NK-92 treated with Interleukin-12 subunit alpha and Interleukin-12 subunit beta, amount 100 ng/mL, for 24 hours (cell line): ENCODE data around the gene PLXDC2.
"Not testable (repeated sequence)": the region's sequence is repeated elsewhere in the genome, so short reads cannot be mapped to it uniquely, and the experiment has no call there.

Experiments
- DNase-seq: peaks from one replicate; lab custom pipeline; 2025; lab: John Stamatoyannopoulos, UW

The PLXDC2 gene

DNA sequence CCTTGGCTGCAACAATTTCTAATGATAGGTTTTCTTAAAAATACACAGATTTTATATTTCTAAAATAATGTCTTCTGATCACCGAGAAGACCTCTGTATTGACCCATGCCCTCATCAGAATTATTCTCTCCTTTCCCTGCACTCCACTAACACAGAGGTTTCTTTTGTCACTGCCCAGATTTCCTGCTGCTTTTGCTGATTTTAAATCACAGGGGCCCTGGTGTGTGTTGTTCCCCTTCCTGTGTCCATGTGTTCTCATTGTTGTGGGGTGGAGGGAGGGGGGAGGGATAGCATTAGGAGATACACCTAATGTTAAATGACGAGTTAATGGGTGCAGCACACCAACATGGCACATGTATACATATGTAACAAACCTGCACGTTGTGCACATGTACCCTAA, 375.2 kb downstream of the PLXDC2 start:
- DNase-seq: not testable (repeated sequence)

DNA sequence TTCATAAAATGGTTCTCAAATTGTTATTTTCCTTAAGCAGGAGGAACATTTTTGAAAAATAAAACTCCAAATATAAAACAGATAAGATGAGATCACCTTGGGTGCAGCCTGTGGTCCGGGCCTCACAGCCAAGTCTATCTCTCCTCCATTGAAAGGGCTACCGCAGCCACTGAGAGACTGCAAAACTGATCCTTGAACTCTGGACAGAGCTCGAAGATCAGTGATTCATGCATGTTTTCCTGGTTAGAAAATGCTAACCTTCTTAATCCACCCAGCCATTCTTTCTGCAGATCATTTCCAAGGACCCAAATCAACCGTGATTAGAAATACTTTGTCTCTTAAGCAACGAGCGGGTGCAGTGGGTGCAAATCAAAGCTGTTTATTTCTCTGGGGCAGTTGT, 378.8 kb downstream of the PLXDC2 start:
- DNase-seq: no peak

DNA sequence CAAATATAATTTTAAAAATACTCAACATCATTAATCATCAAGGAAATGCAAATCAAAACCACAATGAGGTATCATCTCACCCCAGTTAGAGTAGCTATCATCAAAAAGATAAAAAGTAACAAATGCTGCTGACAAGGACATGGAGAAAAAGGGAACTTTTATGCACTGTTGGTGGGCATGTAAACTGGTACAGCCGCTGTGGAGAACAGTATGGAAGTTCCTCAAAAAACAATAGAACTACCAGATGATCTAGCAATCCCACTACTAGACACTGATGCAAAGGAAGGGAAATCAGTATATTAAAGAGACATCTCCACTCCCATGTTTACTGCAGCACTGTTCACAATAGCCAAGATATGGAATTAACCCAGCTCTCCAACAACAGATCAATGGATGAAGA, 384.5 kb downstream of the PLXDC2 start:
- DNase-seq: no peak

DNA sequence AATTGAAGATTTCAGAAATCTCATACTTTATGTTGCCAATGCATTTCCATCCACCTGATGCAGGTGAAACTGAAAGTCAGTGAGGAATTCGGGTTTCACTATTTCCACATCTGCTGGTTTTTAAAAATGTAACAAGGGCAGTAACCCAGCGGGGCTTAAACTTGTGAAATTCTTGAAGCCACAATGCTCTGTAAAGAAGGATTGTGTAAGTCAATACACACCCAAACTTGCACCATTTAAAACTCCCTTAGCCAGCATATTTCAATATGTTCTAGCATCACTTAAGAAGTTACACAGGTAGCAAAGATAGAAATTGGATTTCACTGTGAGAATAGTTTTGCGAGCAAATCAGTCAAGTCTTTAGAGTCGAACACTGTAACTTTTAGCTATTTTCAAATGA, 386.1 kb downstream of the PLXDC2 start:
- DNase-seq: no peak

DNA sequence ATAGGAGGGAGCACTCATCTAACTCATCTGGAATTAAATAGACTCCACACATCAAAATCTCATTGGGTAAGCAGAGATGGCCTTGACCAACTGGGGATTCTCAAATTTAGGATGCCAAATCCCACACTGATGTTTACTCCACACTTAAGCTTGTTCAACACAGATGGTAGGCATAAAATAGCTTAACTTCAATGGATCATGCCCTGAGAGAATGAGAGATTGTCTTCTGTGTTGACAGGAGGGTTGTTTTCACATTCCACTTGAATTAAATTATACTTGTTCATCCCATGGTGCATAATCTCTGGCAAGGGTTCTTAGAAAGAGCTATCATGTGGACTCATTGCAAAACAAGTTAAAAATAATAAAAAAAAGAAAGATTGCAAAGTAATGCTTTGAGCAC, 391.4 kb downstream of the PLXDC2 start:
- DNase-seq: no peak

DNA sequence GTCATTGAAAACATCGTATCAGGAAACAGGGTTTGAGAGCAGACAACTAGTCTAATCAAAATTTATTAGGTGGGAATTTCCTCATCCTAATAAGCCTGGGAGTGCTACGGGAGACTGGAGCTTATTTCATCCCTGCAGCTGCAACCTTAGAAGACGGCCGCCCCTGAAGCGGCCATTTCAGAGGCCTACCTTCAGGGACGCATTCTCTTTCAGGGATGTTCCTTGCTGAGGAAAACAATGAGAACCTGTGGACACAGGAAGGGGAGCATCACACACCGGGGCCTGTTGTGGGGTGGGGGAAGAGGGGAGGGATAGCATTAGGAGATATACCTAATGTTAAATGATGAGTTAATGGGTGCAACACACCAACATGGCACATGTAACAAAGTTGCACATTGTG, 392.9 kb downstream of the PLXDC2 start:
- not testable (repeated sequence) for DNase-seq

DNA sequence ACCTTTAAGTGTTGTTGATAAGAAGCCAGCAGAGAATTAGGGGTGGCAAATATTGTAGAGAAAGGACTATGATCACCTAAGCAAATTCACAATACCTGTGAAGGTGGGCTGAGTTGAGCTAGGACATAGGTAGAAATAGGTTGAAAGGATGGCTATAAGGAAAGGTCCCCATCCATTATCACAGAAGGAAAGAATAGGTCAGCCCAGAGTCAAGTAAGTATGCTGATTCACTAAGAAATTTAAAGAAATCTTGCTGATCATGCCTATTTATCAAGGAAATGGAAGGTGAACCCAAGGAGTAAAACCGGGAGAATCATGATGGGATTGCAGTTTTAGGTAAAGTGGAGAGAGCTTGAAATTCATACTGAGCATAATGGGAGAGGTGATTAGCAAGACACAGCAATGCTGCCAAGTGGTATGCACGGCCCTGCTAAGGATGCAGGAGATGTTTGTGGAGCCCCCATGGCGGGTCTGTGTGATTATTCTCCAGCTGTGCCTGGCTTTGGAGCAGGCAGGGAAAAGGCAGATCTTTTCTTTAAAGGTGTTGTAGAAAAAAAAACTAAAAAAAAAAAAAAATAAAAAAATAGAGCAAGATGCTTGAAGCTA, 399.4 kb downstream of the PLXDC2 start:
- DNase-seq: no peak

DNA sequence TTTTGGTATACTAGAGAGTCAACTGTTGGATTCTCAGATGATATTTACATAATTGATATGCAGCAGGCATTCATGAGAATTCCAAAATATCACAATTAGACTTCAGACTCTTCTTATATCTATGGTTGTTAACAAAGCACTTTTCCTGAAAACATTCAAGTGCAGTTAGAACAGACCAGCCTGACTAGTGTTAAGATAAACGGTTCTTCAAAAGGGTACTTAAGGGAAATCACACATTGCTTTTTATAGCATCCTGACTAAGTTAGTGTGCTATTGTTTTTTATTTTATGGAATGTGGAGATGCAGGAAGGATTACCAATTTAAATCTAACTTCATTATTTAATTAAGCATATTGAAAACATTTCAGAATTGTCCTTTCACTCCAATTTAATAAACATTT, 405.1 kb downstream of the PLXDC2 start:
- DNase-seq: no peak

DNA sequence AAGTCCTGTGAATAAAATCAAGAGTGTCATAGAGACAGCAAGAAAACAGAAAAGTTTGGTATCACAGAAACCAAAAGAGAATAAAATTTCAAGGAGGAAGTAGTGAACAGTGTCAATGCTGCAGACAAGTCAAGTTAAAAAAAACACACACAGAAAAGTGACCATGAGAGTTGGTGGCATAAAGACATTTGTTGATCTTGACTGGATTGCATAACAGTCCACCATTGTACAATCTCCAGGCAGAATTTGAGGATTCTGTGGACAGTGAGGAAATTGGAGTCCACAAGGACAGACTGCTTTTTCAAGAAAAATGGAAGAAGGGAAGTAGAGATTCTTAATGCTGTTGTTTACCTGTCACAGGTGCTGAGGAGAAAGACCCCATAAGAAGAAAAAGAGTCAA, 412.5 kb downstream of the PLXDC2 start:
- DNase-seq: no peak

DNA sequence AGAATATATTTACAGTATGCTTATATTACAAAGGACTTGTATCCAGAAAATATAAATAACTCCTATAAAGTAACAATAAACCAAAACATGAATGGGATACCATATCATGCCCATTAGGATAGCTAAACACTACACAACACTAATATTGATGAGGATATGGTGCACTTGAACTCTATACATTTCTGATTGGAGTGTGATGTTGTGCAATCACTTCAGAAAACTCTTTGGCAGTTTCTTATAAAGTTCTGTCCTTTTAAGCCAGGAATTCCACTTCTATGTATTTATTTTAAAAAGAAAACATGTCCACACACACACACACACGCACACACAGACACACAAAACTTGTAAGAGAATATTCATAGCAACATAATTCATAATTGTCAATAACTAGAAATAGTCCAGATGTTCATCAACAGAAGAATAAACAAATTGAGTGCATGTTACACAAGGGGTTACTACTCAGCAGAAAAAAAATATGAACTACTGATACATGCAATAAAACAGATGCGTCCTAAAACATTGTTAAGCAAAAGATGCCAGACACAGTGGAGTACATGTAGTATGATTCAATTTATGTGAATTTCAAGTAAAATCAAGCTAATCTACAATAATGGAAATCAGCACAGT, 416.0 kb downstream of the PLXDC2 start:
- no peak for DNase-seq

DNA sequence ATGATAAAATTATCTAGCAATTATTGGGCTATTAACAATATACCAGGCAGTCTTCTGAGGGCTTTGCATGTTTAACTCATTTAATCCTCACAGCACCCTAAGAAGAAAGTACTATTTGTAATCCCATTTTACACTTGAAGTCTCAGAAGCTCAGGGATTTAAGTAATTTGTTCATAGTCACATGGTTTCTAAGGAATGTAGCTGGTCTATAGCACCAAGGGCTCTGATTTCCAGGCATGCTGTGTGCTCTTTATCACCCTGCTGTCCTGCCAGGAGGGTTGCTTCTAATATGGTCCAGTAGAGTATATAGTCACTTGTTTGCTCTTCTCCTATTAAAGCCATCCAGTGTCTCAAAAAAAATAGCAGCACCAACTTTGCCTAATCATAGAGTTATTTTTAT, 417.2 kb downstream of the PLXDC2 start:
- no peak for DNase-seq

DNA sequence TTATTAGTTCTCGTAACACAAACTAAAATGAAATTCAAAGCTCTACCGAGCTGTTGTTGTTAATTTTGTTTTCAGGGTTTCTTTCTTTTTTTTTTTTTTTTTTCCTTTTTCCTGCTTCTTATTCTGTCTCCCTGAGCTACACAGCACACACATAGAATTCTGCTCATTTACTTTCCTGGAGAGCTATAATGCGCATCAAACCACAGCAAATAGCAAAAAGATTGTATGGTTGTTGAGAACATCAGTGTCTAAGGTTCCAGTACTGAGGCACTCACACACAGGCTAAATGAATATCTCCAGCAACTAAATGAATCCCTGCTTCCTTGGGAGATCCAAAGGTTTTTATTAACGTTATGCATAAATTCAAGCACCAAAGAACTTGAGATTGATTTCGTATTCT, 418.3 kb downstream of the PLXDC2 start:
- no peak for DNase-seq

DNA sequence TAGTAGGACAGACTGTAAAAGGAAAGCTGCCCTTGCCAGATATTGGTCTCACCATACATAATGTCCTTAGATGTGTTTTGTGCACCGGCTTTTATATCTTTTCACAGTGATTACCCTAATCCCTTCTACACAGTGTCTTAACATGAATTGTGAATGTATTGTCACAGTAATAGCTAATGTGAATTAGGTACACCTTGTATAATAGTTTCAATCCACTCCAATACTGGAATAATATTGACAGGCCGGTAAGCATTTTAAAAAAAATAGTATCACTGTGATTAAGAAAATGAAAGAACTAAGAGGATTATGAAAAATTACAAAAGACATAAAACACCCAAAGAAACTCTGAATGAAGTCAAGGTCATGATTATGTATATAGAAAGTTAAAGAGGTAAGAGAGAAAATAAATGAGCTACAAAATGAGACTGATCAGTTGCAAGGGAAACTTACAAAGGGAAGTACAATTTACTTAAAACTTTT, 420.9 kb downstream of the PLXDC2 start:
- no peak for DNase-seq

DNA sequence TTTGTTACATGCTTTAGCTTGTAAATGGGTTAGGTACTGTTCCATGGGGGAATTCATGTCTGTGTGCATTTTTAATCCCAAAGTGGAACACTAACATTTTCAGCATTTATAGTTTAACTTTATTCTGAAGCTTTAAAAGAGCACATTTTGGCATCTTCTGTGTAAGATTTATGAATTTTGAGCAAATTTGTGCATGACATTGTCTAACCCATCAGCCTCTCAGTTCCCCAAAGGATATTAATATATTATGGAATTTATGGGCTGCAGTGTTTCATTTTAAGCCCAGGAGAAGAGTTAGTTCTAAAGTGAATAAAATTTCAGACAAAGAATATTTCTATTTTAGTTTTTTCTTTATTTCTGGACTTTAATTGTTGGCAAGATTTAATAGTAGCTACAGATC, 421.4 kb downstream of the PLXDC2 start:
- DNase-seq: no peak

DNA sequence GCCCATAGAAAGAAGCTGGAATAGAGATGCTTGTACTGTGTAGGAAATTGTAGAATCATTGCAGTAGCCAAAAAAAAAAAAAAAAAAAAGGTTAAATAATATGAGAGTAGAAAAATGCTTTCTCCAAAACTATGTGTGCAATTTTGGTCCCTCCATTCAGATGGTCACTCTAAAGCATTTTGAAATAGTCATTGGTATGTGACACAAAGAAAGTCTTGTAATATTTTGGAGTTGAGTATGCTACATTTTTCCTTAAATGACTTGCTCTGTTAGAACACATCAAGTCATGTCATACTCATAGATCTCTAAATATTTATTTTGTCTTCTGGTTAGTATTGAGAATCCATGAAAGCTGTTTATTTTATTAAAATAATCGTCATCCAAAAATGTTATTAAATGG, 424.4 kb downstream of the PLXDC2 start:
- no peak for DNase-seq

DNA sequence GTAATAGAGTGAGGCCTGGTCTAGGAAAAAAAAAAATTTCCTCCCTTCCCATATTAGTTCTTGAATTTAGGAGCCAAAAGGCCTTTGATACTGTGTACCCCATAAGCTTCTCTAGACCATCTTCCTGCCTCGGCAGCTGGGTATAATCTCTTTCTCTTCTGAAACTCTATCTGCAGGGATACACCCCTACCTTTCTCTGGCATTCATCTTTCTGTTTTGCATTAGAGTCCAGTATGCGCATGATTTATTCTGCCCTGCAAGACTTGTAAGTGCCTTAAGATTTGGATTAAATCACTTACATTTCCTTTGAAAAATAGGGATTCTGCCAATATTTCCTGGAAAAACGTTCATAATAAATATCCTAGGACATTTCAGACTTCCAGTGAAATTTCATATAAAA, 431.2 kb downstream of the PLXDC2 start:
- DNase-seq: no peak

DNA sequence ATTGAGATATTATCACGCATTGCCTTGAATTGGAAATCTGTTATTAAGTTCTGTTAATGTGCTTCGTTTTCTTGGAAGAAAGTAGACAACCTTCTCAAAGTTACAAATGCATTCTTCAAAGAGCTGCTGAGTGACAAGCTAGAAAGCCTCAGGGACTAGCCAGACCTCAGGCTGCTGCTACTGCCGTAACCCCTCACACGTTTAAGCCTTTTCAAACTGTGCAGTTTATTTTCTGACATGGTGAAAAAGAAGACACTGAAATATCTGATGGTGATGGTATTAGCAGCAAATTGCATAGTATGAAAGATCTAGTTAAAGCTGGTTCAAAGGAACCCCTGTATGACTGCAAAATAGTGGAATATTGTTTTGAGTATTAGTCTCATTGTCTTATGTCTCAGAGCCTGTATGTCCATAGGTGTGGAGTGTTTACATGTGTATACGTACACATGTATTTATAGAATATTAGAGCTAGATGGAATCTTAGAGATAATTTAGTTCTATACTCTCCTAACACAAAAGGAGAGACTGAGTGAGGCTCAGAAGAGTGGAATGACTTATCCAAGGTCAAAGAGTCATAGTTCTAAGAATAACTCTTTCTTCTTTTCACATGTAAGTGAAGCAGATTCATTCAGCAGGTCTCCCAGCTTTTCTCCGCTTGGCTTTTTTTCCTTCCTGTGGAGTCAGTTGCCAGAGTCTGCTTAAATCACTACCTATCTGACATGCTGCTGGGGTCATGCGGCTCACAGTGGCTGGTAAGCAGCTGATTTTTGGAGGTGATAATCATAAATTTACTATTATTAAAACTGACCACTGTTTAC, 431.9 kb downstream of the PLXDC2 start:
- no peak for DNase-seq

DNA sequence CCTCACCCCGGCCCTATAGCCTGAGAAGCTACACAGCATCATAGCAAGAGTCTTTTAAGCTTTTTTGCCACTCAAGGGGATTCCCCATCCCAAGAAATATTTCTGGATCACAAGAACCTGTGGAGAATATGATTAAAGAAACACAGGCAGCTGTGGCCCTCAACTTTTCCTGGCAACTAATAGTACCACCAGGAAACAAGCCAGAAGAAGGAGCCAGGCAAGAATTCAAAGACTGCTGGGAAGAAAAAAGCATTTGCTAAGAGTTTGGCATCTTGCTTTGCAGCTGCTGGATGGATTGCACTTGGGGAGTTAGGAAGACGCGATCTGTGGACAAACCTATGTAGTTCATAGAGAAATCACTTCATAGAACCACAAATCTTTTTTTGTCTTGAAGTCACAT, 437.8 kb downstream of the PLXDC2 start:
- no peak for DNase-seq

DNA sequence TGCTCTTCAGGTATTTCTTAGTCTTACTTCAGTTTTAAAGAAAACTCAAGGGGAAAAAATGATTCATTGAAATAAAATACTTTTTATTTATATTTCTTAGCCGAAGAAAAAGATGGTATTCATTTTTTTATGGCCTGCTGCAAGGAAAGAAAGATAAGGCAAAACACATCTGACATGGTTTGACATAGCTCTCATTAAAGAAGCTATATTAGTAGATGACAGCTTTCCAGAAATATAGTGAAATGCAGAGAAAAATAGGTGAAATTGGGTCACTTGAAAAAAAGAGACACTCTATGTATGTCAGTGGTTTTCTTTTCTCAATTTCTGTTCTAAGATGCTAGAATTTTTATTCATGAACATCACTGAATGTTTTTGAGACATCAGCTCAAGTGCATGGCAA, 438.3 kb downstream of the PLXDC2 start:
- no peak for DNase-seq

DNA sequence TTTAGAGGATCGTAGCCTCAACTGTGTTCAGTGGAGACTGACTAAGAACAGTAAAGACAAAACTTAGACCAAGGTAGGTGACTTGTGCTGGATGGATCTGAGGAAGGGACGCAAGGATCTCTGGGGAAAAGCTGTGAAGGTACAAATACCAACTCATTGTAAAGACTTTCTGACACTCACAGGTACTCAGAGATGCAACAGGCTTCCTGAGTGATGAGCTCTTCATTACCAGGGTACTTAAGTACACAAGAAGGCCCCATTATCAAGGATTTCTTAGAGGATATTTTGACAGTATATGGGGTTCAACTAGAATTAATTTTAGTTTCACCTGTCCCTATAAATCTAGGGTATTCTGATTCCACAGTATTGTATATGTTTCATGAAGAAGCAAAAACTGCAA, 440.7 kb downstream of the PLXDC2 start:
- DNase-seq: no peak

DNA sequence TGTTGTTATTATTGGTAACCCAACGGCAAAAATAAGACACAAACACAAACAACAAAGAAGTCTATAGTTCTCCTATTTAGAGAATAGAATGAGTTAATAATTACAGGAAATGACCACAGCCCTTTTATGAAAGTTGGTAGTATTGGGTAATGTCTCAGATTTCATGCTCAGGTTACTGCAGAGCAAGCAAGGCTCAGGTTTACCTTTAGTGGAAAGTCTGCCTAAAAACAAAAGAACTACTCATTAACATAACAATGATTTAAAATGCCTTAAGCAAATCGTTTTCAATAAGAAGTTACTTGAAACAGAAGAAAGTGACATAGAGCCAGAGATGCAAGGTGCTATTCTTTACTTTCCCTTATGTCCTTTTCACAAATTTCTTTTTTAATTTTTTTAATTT, 441.2 kb downstream of the PLXDC2 start:
- DNase-seq: no peak

DNA sequence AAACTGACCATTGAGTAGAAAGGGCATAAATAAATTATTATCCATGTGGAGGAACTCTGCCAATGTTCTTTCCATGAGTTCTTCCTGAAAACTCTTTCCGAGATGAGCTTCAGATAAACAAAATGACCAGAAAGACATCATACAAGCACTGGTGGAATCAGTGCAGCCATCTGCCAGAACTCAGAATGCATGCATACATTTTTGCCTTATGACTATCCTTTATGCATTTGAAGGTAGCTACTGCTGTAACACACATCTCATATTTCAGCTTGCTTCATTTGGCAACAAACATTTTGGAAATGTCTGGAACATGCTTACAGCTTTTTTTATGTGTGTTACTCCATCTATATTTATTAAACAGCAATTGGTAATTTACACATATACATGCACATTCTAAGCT, 448.9 kb downstream of the PLXDC2 start:
- DNase-seq: no peak

DNA sequence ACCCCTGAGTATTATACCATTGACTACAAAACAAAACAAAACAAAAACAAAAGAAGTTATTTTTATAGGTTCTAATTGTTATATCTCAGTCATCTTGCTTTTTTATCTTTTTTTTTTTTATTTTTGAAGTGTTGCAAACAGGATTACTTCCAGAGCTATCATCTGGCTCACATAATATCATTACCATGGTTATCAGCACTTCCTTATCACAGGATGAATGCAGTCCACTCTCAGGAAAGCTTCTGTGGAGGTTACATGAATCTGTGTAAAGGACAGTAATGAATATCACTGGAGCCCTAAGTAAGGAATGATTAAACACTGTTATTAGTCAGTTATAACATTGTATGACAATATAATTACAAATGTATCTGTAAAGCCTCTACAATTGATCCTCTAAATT, 451.5 kb downstream of the PLXDC2 start:
- no peak for DNase-seq
